Activated CD4-positive, alpha-beta memory T cell treated with anti-CD3 and anti-CD28 coated beads, Interleukin-2, amount 10 ng/mL, durations not matched to agents 7 days and 5 days (primary cell): ENCODE data around the gene PROKR2. TPM values are rescaled to one million over a fixed set of nuclear protein-coding genes. Genes with fewer than 3 reads are reported as not detected.

Experiments used
- CTCF ChIA-PET: fragments of 350-600 bp; sonication (Branson Sonifier 250); formaldehyde crosslinking; loops from one replicate; lab custom pipeline; 2021; ENCODE audit warnings: antibody characterized with exemption, inconsistent platforms; lab: Charles Lee
- POLR2A ChIA-PET: fragments of 350-600 bp; sonication (Branson Sonifier 250); formaldehyde crosslinking; loops from one replicate; lab custom pipeline; 2021; ENCODE audit warnings: antibody characterized with exemption; lab: Charles Lee
- DNase-seq: peaks from one replicate; pipeline ENCODE4 v3.0.0-alpha.2; 2020
- H3K27ac Mint-ChIP-seq: one replicate; pipeline ENCODE4 v1.8.0; 2021; ENCODE audit warnings: mild to moderate bottlenecking, mixed read lengths
- H3K27me3 Mint-ChIP-seq: one replicate; pipeline ENCODE4 v1.8.0; 2021; ENCODE audit warnings: mixed read lengths
- H3K36me3 Mint-ChIP-seq: one replicate; pipeline ENCODE4 v1.8.0; 2021; ENCODE audit warnings: low read depth, mixed read lengths
- H3K4me1 Mint-ChIP-seq: one replicate; pipeline ENCODE4 v1.8.0; 2021; ENCODE audit warnings: mixed read lengths
- H3K4me3 Mint-ChIP-seq: one replicate; pipeline ENCODE4 v1.8.0; 2021; ENCODE audit warnings: mild to moderate bottlenecking, mixed read lengths
- H3K9me3 Mint-ChIP-seq: one replicate; pipeline ENCODE4 v1.8.0; 2021; ENCODE audit warnings: mixed read lengths
- total RNA-seq, 2 experiments: library from RNA; stranded (reverse); gene quantifications; one replicate each; pipeline ENCODE4 v1.2.3, GENCODE V29; 2021

PROKR2 gene
- total RNA-seq = not detected

GRCh38 chr20:5316188-5317158 is at the start of gene PROKR2:
Gene PROKR2, minus strand, starts transcription at chr20:5316954. Its CDS starts 2,585 bp downstream, at chr20:5314369.
- Mint-ChIP-seq H3K27ac (no peak within 1 kb of the TSS), H3K9me3 (no peaks in the 10 kb centered on the region), H3K4me1 (no peaks in the 10 kb centered on the region), H3K36me3 (no peaks in the 10 kb centered on the region), H3K4me3 (no peak within 1 kb of the TSS), H3K27me3 (peaks cover 51% of the 10 kb centered on the region)
- no peak for DNase-seq
- ChIA-PET POLR2A (no interaction called here), CTCF (no interaction called here)

DNA sequence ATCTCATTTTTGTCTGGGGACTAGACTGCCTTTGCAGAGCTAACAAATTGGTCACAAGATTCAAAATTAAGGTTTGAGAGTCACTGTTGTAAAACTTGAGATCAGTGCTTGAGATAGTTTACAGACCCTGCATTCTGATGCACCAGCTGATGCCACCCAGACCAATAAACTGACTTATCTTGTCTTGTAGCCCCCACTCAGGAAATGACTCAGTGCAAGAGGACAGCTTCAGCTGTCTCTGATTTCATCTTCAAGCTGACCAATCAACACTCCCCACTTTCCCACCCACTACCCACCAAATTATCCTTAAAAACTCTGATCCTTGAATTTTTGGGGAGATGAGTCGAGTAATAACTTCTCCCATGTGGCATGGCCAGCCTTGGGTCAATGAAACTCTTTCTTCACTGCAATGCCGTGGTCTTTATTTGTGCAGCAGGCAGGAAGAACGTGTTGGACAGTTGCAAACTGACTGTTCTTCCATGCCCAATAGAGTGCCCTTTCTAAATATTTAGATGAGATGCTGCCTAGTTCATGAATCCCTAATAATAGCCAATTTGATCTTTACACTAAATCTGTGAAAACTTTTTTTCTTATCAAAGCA is 48.3 kb upstream of the PROKR2 start:
- Mint-ChIP-seq H3K4me1 (no peaks in the 10 kb centered on the region), H3K9me3 (no peaks in the 10 kb centered on the region), H3K4me3 (no peak overlapping the region), H3K27me3 (peaks cover 6% of the 10 kb centered on the region), H3K27ac (no peak overlapping the region), H3K36me3 (no peaks in the 10 kb centered on the region)
- ChIA-PET CTCF (interaction anchor here (1.4 kb wide), 1 partner anchor 11 kb away, joined by 4 read pairs; no protein-coding TSS in a partner anchor), POLR2A (no interaction called here)
- no peak for DNase-seq

DNA sequence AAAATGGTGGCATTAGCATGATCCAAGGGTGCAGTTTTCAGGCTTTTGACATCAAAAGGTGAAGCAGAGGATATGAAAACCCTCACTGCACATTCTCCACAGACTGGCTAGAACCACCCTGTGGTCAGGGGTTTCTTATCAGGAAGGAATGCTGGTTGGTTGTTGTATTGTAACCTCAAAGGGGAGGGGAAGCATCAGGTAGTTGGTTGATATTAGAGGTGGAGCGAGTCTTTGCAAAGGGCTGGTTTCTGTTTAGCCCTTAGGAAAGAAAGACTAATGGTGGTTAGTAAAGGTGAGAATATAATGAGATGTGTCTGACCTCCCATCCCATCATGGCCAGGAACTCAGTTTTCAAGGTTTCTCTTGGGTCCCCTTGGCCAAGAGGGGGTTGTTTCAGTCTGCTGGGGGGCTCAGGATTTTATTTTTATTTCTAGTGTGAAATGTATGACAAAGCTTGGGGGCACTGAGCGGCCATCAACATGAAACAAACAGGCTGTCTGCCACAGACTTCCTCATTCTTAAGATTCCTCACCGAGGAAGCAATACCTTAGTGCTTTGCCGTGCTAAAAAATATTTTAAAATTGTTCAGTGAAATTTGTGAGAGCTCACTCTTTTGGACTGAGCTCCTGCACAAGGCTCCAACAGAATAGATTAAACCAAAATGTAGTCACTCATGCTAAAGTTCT is 47.5 kb upstream of the PROKR2 start:
- Mint-ChIP-seq H3K4me3 (no peak overlapping the region), H3K4me1 (no peaks in the 10 kb centered on the region), H3K9me3 (no peaks in the 10 kb centered on the region), H3K27ac (no peak overlapping the region), H3K27me3 (peaks cover 6% of the 10 kb centered on the region), H3K36me3 (no peaks in the 10 kb centered on the region)
- CTCF ChIA-PET = interaction anchor here (1.4 kb wide), 1 partner anchor 12 kb away, joined by 4 read pairs; no protein-coding TSS in a partner anchor
- no peak for DNase-seq
- POLR2A ChIA-PET = no interaction called here

DNA sequence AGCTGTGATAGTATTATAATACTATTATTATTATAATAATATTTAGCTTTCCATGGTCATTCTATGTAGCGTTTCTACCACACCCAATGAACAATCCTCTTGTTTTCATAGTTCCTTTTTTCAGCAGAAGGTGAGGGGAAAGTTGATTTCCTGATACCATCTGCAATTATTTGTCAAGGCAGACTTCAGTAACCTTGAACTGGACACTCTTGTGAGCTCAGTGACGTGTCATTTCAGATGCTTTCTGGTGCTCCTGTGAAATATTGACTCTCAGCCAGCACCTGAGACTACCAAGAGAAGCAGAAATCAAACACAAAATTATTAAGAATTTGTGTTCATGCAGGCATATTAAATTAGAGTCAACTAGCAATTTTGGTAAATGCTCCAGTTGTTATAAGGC is 46.0 kb upstream of the PROKR2 start:
- Mint-ChIP-seq H3K27ac (no peak overlapping the region), H3K36me3 (no peaks in the 10 kb centered on the region), H3K4me1 (no peaks in the 10 kb centered on the region), H3K27me3 (peaks cover 6% of the 10 kb centered on the region), H3K4me3 (no peak overlapping the region), H3K9me3 (no peaks in the 10 kb centered on the region)
- DNase-seq = no peak
- POLR2A ChIA-PET = no interaction called here
- CTCF ChIA-PET = no interaction called here

GRCh38 chr20:5361176-5361575 is 44.4 kb upstream of the PROKR2 start:
- Mint-ChIP-seq H3K36me3 (no peaks in the 10 kb centered on the region), H3K27ac (no peak overlapping the region), H3K4me3 (no peak overlapping the region), H3K9me3 (no peaks in the 10 kb centered on the region), H3K27me3 (no peaks in the 10 kb centered on the region), H3K4me1 (no peaks in the 10 kb centered on the region)
- ChIA-PET POLR2A (no interaction called here), CTCF (no interaction called here)
- no peak for DNase-seq

- ChIA-PET POLR2A (no interaction called here), CTCF (no interaction called here)
- no peaks in the 10 kb centered on the region for H3K27me3 Mint-ChIP-seq
- H3K4me3 Mint-ChIP-seq = no peak overlapping the region
- no peak for DNase-seq
- H3K9me3 Mint-ChIP-seq = no peaks in the 10 kb centered on the region
- no peaks in the 10 kb centered on the region for H3K4me1 Mint-ChIP-seq
- H3K36me3 Mint-ChIP-seq = no peaks in the 10 kb centered on the region
- no peak overlapping the region for H3K27ac Mint-ChIP-seq
Observed at GRCh38 chr20:5357946-5358345, 41.2 kb upstream of the PROKR2 start.

GRCh38 chr20:5356941-5357340 is 40.2 kb upstream of the PROKR2 start:
- H3K9me3 Mint-ChIP-seq = no peaks in the 10 kb centered on the region
- no peaks in the 10 kb centered on the region for H3K36me3 Mint-ChIP-seq
- no peaks in the 10 kb centered on the region for H3K4me1 Mint-ChIP-seq
- ChIA-PET CTCF (no interaction called here), POLR2A (no interaction called here)
- no peaks in the 10 kb centered on the region for H3K27me3 Mint-ChIP-seq
- DNase-seq = no peak
- no peak overlapping the region for H3K27ac Mint-ChIP-seq
- H3K4me3 Mint-ChIP-seq = no peak overlapping the region

DNA sequence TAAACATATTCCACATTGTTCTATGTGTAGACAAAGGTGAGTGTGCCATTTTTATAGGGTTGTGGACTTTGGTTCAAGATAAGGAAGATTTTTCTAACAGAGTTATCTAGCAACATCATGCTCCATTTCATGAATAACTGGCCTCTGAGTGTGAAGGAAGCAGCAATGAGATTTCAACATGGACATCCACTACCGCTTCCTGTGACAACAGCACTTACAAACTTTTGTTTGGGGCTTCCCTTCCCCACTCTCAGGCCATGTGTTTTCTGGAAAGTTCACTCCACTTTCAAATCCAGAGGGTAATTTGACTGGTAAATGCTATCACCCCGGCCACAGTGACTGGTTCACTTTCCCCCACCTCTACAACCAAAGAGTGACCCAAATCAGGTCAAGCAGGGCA is 38.1 kb upstream of the PROKR2 start:
- CTCF ChIA-PET = no interaction called here
- Mint-ChIP-seq H3K4me3 (no peak overlapping the region), H3K27me3 (no peaks in the 10 kb centered on the region), H3K27ac (no peak overlapping the region), H3K9me3 (no peaks in the 10 kb centered on the region), H3K4me1 (no peaks in the 10 kb centered on the region), H3K36me3 (no peaks in the 10 kb centered on the region)
- POLR2A ChIA-PET = no interaction called here
- no peak for DNase-seq

DNA sequence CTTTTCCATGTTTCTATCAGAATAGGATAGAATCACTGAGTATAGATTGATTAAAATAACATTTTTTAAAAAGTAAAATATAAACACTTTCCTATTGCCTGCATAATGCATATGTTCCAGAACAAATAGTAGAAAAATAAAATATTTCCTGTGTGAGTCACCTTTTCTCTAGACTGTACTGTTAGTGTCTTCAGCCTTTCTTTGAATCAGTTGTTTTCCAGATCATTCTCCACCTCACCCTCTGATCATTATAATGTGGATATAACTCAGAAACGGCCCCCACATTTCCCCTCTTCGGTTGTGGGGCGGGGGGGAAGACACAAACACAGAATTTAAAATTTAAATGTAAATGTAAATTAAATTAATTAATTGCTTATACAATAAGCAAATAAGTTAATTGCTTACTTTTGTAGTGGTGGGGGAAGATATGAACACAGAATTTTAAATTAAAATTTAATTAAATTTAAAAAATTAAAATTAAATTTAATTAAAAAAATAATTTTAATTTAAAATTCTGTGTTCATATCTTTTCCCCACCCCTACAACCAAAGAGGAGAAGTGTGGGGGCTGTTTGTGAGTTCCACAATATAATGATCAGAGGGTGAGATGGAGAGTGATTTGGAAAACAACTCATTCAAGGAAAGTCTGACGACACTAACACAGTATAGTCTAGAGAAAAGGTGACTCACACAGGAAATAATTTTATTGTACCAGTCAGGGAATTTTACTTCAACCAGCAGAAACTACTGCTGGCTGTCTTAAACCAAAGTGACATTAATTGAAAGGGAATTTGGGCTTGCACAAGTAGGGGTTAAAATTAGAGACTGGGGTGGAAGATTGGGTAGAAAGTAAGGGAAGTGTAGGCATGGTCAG is 37.1 kb upstream of the PROKR2 start:
- no peak overlapping the region for H3K4me3 Mint-ChIP-seq
- CTCF ChIA-PET = no interaction called here
- POLR2A ChIA-PET = no interaction called here

DNA sequence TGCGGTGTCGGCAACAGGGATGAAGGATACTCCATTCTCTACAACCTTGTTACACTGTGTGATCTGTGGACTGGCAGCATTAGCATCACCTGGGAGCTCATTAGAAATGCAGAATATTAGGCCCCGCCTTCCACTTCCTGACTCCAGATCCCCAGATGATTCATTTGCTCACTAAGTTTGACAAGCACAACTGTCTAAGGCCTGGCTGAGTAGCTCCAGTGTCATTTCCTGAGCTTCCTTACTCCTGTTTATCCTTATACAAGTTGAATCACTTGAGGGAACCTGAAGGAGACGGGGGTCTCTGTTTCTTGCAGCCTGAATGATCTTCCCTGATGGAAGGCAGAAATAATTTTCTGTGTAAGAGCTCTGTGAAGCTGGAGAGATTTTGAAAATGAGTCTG is 32.7 kb upstream of the PROKR2 start:
- DNase-seq = no peak
- Mint-ChIP-seq H3K27me3 (peaks cover 2% of the 10 kb centered on the region), H3K9me3 (no peaks in the 10 kb centered on the region), H3K27ac (no peak overlapping the region), H3K36me3 (no peaks in the 10 kb centered on the region), H3K4me3 (no peak overlapping the region), H3K4me1 (no peaks in the 10 kb centered on the region)
- CTCF ChIA-PET = no interaction called here
- POLR2A ChIA-PET = no interaction called here

More for the DNA sequence above, 37.1 kb upstream of the PROKR2 start:
- no peaks in the 10 kb centered on the region for H3K27me3 Mint-ChIP-seq
- H3K36me3 Mint-ChIP-seq = no peaks in the 10 kb centered on the region
- no peaks in the 10 kb centered on the region for H3K9me3 Mint-ChIP-seq
- no peak for DNase-seq
- no peaks in the 10 kb centered on the region for H3K4me1 Mint-ChIP-seq
- H3K27ac Mint-ChIP-seq = no peak overlapping the region

DNA sequence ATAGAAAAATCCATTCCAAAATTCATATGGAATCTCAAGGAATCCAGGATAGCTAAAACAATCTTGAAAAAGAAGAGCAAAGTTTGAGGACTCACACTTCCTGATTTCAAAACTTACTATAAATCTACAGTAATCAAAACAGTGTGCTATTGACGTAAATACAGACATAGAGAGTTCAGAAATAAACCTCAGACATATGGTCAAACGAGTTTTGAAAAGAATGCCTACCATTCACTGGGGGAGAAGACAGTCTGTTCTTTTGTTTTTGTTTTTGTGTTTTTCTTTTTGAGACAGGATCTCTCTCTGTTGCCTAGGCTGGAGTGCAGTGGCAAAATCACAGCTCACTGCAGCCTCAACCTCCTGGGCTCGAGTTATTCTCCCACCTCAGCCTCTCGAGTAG is 25.3 kb upstream of the PROKR2 start:
- H3K27me3 Mint-ChIP-seq = peaks cover 17% of the 10 kb centered on the region
- no peak overlapping the region for H3K4me3 Mint-ChIP-seq
- no peaks in the 10 kb centered on the region for H3K4me1 Mint-ChIP-seq
- ChIA-PET CTCF (no interaction called here), POLR2A (no interaction called here)
- H3K9me3 Mint-ChIP-seq = no peaks in the 10 kb centered on the region
- DNase-seq = no peak
- H3K27ac Mint-ChIP-seq = no peak overlapping the region
- H3K36me3 Mint-ChIP-seq = no peaks in the 10 kb centered on the region

GRCh38 chr20:5331340-5331739 is 14.6 kb upstream of the PROKR2 start:
- no peaks in the 10 kb centered on the region for H3K9me3 Mint-ChIP-seq
- ChIA-PET CTCF (no interaction called here), POLR2A (no interaction called here)
- no peaks in the 10 kb centered on the region for H3K36me3 Mint-ChIP-seq
- no peak overlapping the region for H3K27ac Mint-ChIP-seq
- no peak for DNase-seq
- H3K4me1 Mint-ChIP-seq = no peaks in the 10 kb centered on the region
- H3K27me3 Mint-ChIP-seq = peaks cover 3% of the 10 kb centered on the region
- no peak overlapping the region for H3K4me3 Mint-ChIP-seq
